Caco-2 (cell line): ENCODE data around the gene PDGFD. TPM values are rescaled to one million over a fixed set of nuclear protein-coding genes. Genes with fewer than 3 reads are reported as not detected.

Experiments used
- BruUV-seq: library from RNA; stranded (reverse); fragments of 400-500 nt; replicated peaks from 2 replicates; lab custom pipeline; 2021; lab: Mats Ljungman, UMichigan
- CTCF ChIA-PET: fragments of 300-600 bp; sonication (Branson Sonifier 250); formaldehyde crosslinking; loops from one replicate; lab custom pipeline; 2022; ENCODE audit warnings: antibody characterized with exemption; lab: Charles Lee
- POLR2A ChIA-PET: fragments of 300-600 bp; sonication (Branson Sonifier 250); formaldehyde crosslinking; loops from one replicate; lab custom pipeline; 2022; ENCODE audit warnings: antibody characterized with exemption; lab: Charles Lee
- DNase-seq, 2 experiments: peaks; one replicate each; pipeline versions ENCODE4 v3.0.0 to v3.0.0-alpha.2; 2020 to 2022
- H3K27me3 ChIP-seq: replicated peaks from 2 replicates; pipeline ENCODE4 v1.6.0; 2011; ENCODE audit warnings: low read length; ENCODE audit not compliant: control insufficient read depth, insufficient read depth
- H3K36me3 ChIP-seq: 2 replicates; pipeline ENCODE4 v1.5.1; 2011; ENCODE audit warnings: low read length; ENCODE audit not compliant: control insufficient read depth, insufficient read depth
- H3K4me1 ChIP-seq: fragments of 250-450 bp; sonication (Bioruptor Pico); 2 replicates; pipeline ENCODE4 v1.5.1; 2020; ENCODE audit warnings: mild to moderate bottlenecking
- H3K4me3 ChIP-seq: 2 replicates; pipeline ENCODE4 v1.5.1; 2011; ENCODE audit warnings: low read depth, mild to moderate bottlenecking, control low read depth, low read length
- H3K9me3 ChIP-seq: fragments of 250-450 bp; sonication (Bioruptor Pico); 2 replicates; pipeline ENCODE4 v1.5.1; 2020; ENCODE audit warnings: mild to moderate bottlenecking, moderate library complexity
- H3K27ac Mint-ChIP-seq: one replicate; pipeline ENCODE4 v1.8.0; 2022; ENCODE audit warnings: mixed read lengths; ENCODE audit not compliant: unreplicated experiment
- H3K27me3 Mint-ChIP-seq: one replicate; pipeline ENCODE4 v1.8.0; 2022; ENCODE audit warnings: mixed read lengths; ENCODE audit not compliant: insufficient read depth, unreplicated experiment
- H3K36me3 Mint-ChIP-seq: one replicate; pipeline ENCODE4 v1.8.0; 2022; ENCODE audit warnings: mild to moderate bottlenecking, mixed read lengths; ENCODE audit not compliant: insufficient read depth, unreplicated experiment
- H3K4me1 Mint-ChIP-seq: one replicate; pipeline ENCODE4 v1.8.0; 2022; ENCODE audit warnings: low read depth, mixed read lengths; ENCODE audit not compliant: unreplicated experiment
- H3K4me3 Mint-ChIP-seq: one replicate; pipeline ENCODE4 v1.8.0; 2022; ENCODE audit warnings: mild to moderate bottlenecking, moderate library complexity, mixed read lengths; ENCODE audit not compliant: unreplicated experiment
- H3K9me3 Mint-ChIP-seq: one replicate; pipeline ENCODE4 v1.8.0; 2022; ENCODE audit warnings: mixed read lengths; ENCODE audit not compliant: unreplicated experiment
- CTCF ChIP-seq, 2 experiments: fragments of 200-600 bp in 1 of 2; IDR thresholded peaks; 1 replicate in 1 of 2; 2 replicates in 1 of 2; pipeline versions ENCODE4 v1.5.1 to v1.8.0; 2011 to 2022; ENCODE audit warnings: antibody characterized with exemption in 1 of 2, control low read depth in 1 of 2, inconsistent platforms in 1 of 2, low read depth in 1 of 2, low read length in 1 of 2, mild to moderate bottlenecking in 1 of 2, moderate library complexity in 1 of 2; ENCODE audit not compliant: insufficient read depth in 1 of 2, severe bottlenecking in 1 of 2, unreplicated experiment in 1 of 2
- intact Hi-C: fragments of 100-400 bp; cut with micrococcal nuclease; formaldehyde crosslinking; loops from one replicate; pipeline ENCODE4 v1.10.0; 2022; ENCODE audit not compliant: unreplicated experiment
- total RNA-seq: library from RNA; stranded (reverse); gene quantifications from 2 replicates; pipeline ENCODE4 v1.2.3, GENCODE V29; 2022

PDGFD gene
- total RNA-seq, 1 experiment from 2014 or later: not detected

GRCh38 chr11:103880968-103881367, 283.0 kb downstream of the PDGFD start:
- Mint-ChIP-seq H3K36me3 (no peaks in the 10 kb centered on the region), H3K27me3 (peaks cover 5% of the 10 kb centered on the region), H3K4me3 (no peak overlapping the region), H3K27ac (no peak overlapping the region), H3K4me1 (no peaks in the 10 kb centered on the region), H3K9me3 (peaks cover 20% of the 10 kb centered on the region)
- no TSS peak for BruUV-seq
- peaks cover 4% of the 10 kb centered on the region; the same call in 1 of the 2 replicates for H3K9me3 ChIP-seq
- H3K4me3 ChIP-seq: no peak overlapping the region
- intact Hi-C loops: no loop called here
- ChIA-PET POLR2A (no interaction called here), CTCF (no interaction called here)
- TF ChIP-seq CTCF (IDR thresholded peaks at IDR 0.05; ENCODE audit: insufficient read depth in 1 of 2, low read depth in 1 of 2, low read length in 1 of 2, severe bottlenecking in 1 of 2, unreplicated experiment in 1 of 2): no peak
- DNase-seq: no peak
- H3K27me3 ChIP-seq: no peaks in the 10 kb centered on the region
- no peaks in the 10 kb centered on the region for H3K36me3 ChIP-seq
- H3K4me1 ChIP-seq: no peaks in the 10 kb centered on the region

GRCh38 chr11:103878646-103879045, 285.3 kb downstream of the PDGFD start:
- POLR2A ChIA-PET: no interaction called here
- Mint-ChIP-seq H3K4me3 (no peak overlapping the region), H3K27ac (no peak overlapping the region), H3K36me3 (no peaks in the 10 kb centered on the region), H3K9me3 (peaks cover 20% of the 10 kb centered on the region), H3K27me3 (no peaks in the 10 kb centered on the region), H3K4me1 (no peaks in the 10 kb centered on the region)
- TF ChIP-seq CTCF (IDR thresholded peaks at IDR 0.05; ENCODE audit: insufficient read depth in 1 of 2, low read depth in 1 of 2, low read length in 1 of 2, severe bottlenecking in 1 of 2, unreplicated experiment in 1 of 2): no peak
- BruUV-seq: no TSS peak
- Histone ChIP-seq H3K36me3 (no peaks in the 10 kb centered on the region), H3K4me3 (no peak overlapping the region), H3K9me3 (peaks cover 4% of the 10 kb centered on the region; the same call in 1 of the 2 replicates), H3K27me3 (no peaks in the 10 kb centered on the region), H3K4me1 (no peaks in the 10 kb centered on the region)
- intact Hi-C loops: no loop called here
- CTCF ChIA-PET: no interaction called here
- no peak for DNase-seq

- Mint-ChIP-seq H3K27ac (no peak overlapping the region), H3K36me3 (no peaks in the 10 kb centered on the region), H3K27me3 (no peaks in the 10 kb centered on the region), H3K4me3 (no peak overlapping the region), H3K4me1 (no peaks in the 10 kb centered on the region), H3K9me3 (peaks cover 20% of the 10 kb centered on the region)
- intact Hi-C loops: no loop called here
- no peaks in the 10 kb centered on the region for H3K27me3 ChIP-seq
- ChIA-PET CTCF (interaction anchor here (0.6 to 1.3 kb wide), 2 partner anchors 195 to 674 kb away, joined by 3 read pairs; no protein-coding TSS in a partner anchor), POLR2A (no interaction called here)
- no peaks in the 10 kb centered on the region for H3K36me3 ChIP-seq
- BruUV-seq: no TSS peak
- H3K4me1 ChIP-seq: no peaks in the 10 kb centered on the region
- H3K4me3 ChIP-seq: no peak overlapping the region
- peak in 1 of 2 experiments; percentile 33 for DNase-seq
- peaks cover 4% of the 10 kb centered on the region; the same call in 1 of the 2 replicates for H3K9me3 ChIP-seq
- TF ChIP-seq CTCF (IDR thresholded peaks at IDR 0.05; ENCODE audit: insufficient read depth in 1 of 2, low read depth in 1 of 2, low read length in 1 of 2, severe bottlenecking in 1 of 2, unreplicated experiment in 1 of 2): peak; percentile 14 to 50
Observed at GRCh38 chr11:103877221-103877620, 286.7 kb downstream of the PDGFD start.
